ENCODE data around the gene AGER. TPM values are rescaled to one million over a fixed set of nuclear protein-coding genes. Genes with fewer than 3 reads are reported as not detected.

AGER gene
- total and polyA plus RNA-seq, 2 of the 4 experiments (the other 2 are of a cell fraction), result 0.18 to 4.2 TPM

GRCh38 chr6:32202186-32202585 is 18.1 kb upstream of the AGER start:
- Histone ChIP-seq H2AK9ac (replicated peaks; ENCODE audit: low read depth, low read length, poor library complexity) (no peak overlapping the region), H4K8ac (ENCODE audit: low read depth in 2 of 2, low read length in 2 of 2) (no peak overlapping the region), H3K14ac (replicated peaks; ENCODE audit: low read depth, low read length) (no peak overlapping the region), H3K4me3 (ENCODE audit: insufficient read depth, low read depth, low read length) (no peak overlapping the region), H3K27me3 (ENCODE audit: control insufficient read depth, insufficient read depth, low read length) (peaks cover 10% of the 10 kb centered on the region; the same call in 1 of the 2 replicates), H2BK120ac (ENCODE audit: low read depth, low read length) (no peak overlapping the region), H3K4ac (ENCODE audit: low read depth, low read length) (no peak overlapping the region), H3K56ac (ENCODE audit: extremely low read depth, insufficient read depth, low read length) (no peak overlapping the region), H3K79me1 (ENCODE audit: low read depth in 1 of 2, low read length in 2 of 2) (no peaks in the 10 kb centered on the region), H2BK5ac (ENCODE audit: low read depth, low read length, poor library complexity, severe bottlenecking) (no peak overlapping the region), H3K9me3 (ENCODE audit: control insufficient read depth, insufficient read depth, low read length) (no peaks in the 10 kb centered on the region), H3K4me1 (ENCODE audit: control insufficient read depth, insufficient read depth, low read length) (no peaks in the 10 kb centered on the region), H2AK5ac (ENCODE audit: low read depth, low read length) (no peak overlapping the region), H4K20me1 (ENCODE audit: insufficient read depth, low read length) (no peaks in the 10 kb centered on the region), H3K9ac (ENCODE audit: low read depth, low read length) (no peak overlapping the region), H2AFZ (replicated peaks; ENCODE audit: low read length, poor library complexity) (no peak overlapping the region), H3K27ac (ENCODE audit: insufficient read depth, low read length) (no peak overlapping the region), H3K9me1 (ENCODE audit: insufficient read depth, low read length) (no peaks in the 10 kb centered on the region), H3K4me2 (ENCODE audit: low read depth, low read length) (no peak overlapping the region), H4K5ac (ENCODE audit: low read depth, low read length) (no peak overlapping the region), H3K23ac (ENCODE audit: low read depth, low read length) (no peak overlapping the region), H3K36me3 (ENCODE audit: control insufficient read depth, insufficient read depth, low read length) (no peaks in the 10 kb centered on the region), H2BK20ac (ENCODE audit: low read depth, low read length) (no peak overlapping the region), H3K18ac (ENCODE audit: low read depth, low read length) (no peak overlapping the region), H4K91ac (ENCODE audit: insufficient read depth, low read depth, low read length) (no peak overlapping the region), H2BK15ac (ENCODE audit: low read depth, low read length) (no peak overlapping the region)
- BruUV-seq (replicated peaks), result no TSS peak
- dilution Hi-C loops (cut with HindIII; ENCODE audit: low sequenced_read_pairs, unreplicated experiment) (no loop called here), intact Hi-C loops (cut with micrococcal nuclease) (no loop called here), in situ Hi-C loops (cut with MboI; ENCODE audit: low sequenced_read_pairs) (no loop called here)
- TF ChIP-seq CHD1 (IDR thresholded peaks at IDR 0.05; ENCODE audit: low read depth, low read length), result no peak
- no peak for TF ChIP-seq RAD21 (IDR thresholded peaks at IDR 0.05; ENCODE audit: low read length)
- no peak for TF ChIP-seq POLR2A (IDR thresholded peaks at IDR 0.05; ENCODE audit: low read depth, low read length)
- ChIA-PET CTCF (no interaction called here), POLR2A (ENCODE audit: unreplicated experiment) (no interaction called here)
- ATAC-seq (ENCODE audit: low read depth) (no peak), DNase-seq (no peak)
- WGBS, 2 experiments (ENCODE audit: extremely low coverage in 2 of 2, insufficient read length in 1 of 2), result 53% methylated on average over 2 of the region's 9 CpGs; no CpG with 5 or more reads in 1 of the 2 experiments

Data from IMR-90 (cell line).